ENCODE results near the gene RIPOR1.

GRCh38 chr16:67504031-67505021, 24.3 kb upstream of the RIPOR1 start:
- TF ChIP-seq CTCF (IDR thresholded peaks at IDR 0.05), result no peak
- TF ChIP-seq POLR2AphosphoS5 (IDR thresholded peaks at IDR 0.05; ENCODE audit: low read depth, low read length), result no peak
- no peak for TF ChIP-seq SIN3A (IDR thresholded peaks at IDR 0.05; ENCODE audit: borderline replicate concordance, insufficient read depth, low read depth, low read length)
